NCI-H2081 treated with DMSO at 0.1 percent for 48 hours (cell line): ENCODE results near the gene ZNF474.

Experiments used
- DNase-seq: peaks from one replicate; lab custom pipeline; 2025; lab: John Stamatoyannopoulos, UW

The ZNF474 gene

GRCh38 chr5:122118356-122118948 lies 10.9 kb upstream of the ZNF474 start:
- no peak for DNase-seq

- DNase-seq, result no peak
Observed at GRCh38 chr5:122119205-122119604, 10.1 kb upstream of the ZNF474 start.

GRCh38 chr5:122120493-122120892 lies 8.9 kb upstream of the ZNF474 start:
- DNase-seq, result no peak

- no peak for DNase-seq
Observed at GRCh38 chr5:122120957-122121356, 8.4 kb upstream of the ZNF474 start.

- no peak for DNase-seq
Observed at GRCh38 chr5:122121479-122122465, 7.6 kb upstream of the ZNF474 start.

- no peak for DNase-seq
Observed at GRCh38 chr5:122124766-122125165, 4.6 kb upstream of the ZNF474 start.

GRCh38 chr5:122126177-122126755 lies 3.1 kb upstream of the ZNF474 start:
- DNase-seq, result no peak

- no peak for DNase-seq
Observed at GRCh38 chr5:122126756-122127321, 2.5 kb upstream of the ZNF474 start.

- DNase-seq, result no peak
Observed at GRCh38 chr5:122130152-122130551, 806 bp downstream of the ZNF474 start.

- DNase-seq, result no peak
Observed at GRCh38 chr5:122137702-122138101, 8.4 kb downstream of the ZNF474 start.

- no peak for DNase-seq
Observed at GRCh38 chr5:122138356-122138755, 9.0 kb downstream of the ZNF474 start.

- no peak for DNase-seq
Observed at GRCh38 chr5:122140900-122141299, 11.6 kb downstream of the ZNF474 start.

GRCh38 chr5:122141751-122142150 lies 12.4 kb downstream of the ZNF474 start:
- DNase-seq, result no peak

GRCh38 chr5:122142480-122143164 lies 13.3 kb downstream of the ZNF474 start:
- no peak for DNase-seq

GRCh38 chr5:122144236-122144635 lies 14.9 kb downstream of the ZNF474 start:
- no peak for DNase-seq

GRCh38 chr5:122145906-122146305 lies 16.6 kb downstream of the ZNF474 start:
- no peak for DNase-seq

- no peak for DNase-seq
Observed at GRCh38 chr5:122149321-122150090, 20.2 kb downstream of the ZNF474 start.

- DNase-seq, result no peak
Observed at GRCh38 chr5:122150215-122150614, 20.9 kb downstream of the ZNF474 start.

GRCh38 chr5:122151640-122152039 lies 22.3 kb downstream of the ZNF474 start:
- DNase-seq, result no peak

GRCh38 chr5:122152266-122152900 lies 23.0 kb downstream of the ZNF474 start:
- DNase-seq, result no peak

- DNase-seq, result no peak
Observed at GRCh38 chr5:122153230-122153629, 23.9 kb downstream of the ZNF474 start.
